GM04503 (cell line): ENCODE measurements around the gene LSMEM2.
A peak's percentile ranks its signal among the peaks of the same experiment; 100 is the strongest.
"Not testable (repeated sequence)": the region's sequence is repeated elsewhere in the genome, so short reads cannot be mapped to it uniquely, and the experiment has no call there.

Experiments used
- DNase-seq: peaks from one replicate; pipeline ENCODE4 v3.0.0-alpha.2; 2012; ENCODE audit warnings: low read depth

LSMEM2 gene

DNA sequence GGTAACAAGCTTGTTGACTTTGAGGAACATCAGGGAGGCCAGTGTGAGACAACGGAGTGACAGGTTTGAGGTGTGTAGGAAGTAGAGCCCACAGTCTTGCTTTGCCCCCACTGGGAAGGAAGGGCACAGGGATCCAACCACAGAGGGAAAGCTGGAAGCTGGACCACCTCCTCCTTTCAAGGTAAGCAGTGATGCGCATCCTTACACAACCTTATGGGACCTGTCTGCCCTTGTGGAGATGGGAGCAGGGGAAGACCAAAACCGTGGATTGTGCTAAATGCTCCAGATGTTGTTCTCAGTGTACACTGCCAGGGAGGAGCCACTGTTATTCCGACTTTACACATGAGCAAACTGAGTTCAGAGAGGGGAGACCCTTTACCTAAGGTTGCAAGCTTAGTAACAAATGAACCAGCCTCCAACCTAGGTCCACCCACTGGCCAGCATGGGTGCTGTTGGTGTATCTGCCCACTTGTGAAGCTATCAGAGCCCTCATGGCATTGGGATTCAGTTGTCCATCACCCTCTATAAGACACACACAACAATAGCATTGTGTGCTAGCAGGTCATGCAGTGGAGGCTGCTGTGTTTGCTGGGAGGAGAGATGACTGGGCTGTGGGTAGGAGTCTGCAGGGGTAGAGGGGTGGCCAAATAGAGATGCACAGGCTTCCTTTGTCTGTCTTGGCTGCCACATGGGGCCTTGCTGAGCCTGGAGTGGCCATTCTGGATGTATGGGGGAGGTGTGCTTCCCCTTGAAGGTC, 586 bp upstream of the LSMEM2 start:
- DNase-seq, result no peak

DNA sequence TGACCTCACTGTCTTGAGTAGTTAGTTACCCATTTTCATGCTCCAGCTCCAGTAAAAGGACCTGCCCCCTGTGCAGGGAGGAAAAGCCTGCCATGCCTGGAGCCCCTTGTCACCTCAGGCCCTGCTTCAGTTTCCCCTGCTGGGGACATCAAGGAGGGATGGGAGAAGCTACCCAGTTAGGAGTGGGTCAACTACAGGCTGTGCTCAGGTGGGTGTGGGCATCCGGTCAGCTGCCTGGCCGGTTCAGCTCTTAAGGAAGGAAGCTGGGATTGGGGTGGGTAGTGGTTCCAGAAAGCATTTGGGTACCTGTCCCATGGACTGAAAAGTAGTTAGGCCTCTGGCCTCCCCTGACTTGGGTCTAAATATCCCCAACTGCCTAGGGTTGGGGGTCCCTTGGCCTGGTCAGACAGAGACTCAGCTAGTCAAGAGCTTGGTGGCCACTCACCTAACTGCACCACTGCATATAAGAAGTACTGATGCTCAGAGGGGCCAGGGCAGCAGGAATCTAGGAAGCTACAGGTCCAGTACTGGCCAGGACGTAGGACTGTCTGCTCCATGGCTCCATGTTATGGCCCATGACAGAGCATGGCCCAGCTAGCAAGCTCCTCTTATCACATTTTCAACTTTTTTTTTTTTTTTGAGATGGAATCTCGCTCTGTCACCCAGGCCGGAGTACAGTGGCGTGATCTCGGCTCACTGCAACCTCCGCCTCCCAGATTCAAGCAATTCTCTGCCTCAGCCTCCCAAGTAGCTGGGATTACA, 549 bp downstream of the LSMEM2 start:
- DNase-seq, result no peak

DNA sequence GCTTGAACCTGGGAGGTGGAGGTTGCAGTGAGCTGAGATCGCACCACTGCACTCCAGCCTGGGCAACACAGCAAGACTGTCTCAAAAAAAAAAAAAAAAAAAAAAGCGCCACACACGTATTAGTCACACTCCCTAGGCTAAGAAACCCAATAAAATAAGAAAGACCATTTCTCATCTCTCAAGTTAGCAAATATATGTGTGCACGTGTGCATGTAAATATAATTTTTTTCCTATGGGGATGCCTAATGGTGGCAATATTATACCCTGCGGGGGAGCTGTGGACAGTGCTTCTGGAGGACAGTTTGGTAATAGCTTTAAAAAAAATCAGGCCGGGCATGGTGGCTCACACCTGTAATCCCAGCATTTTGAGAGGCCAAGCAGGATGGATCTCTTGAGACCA, 5.2 kb downstream of the LSMEM2 start:
- DNase-seq, result not testable (repeated sequence)

DNA sequence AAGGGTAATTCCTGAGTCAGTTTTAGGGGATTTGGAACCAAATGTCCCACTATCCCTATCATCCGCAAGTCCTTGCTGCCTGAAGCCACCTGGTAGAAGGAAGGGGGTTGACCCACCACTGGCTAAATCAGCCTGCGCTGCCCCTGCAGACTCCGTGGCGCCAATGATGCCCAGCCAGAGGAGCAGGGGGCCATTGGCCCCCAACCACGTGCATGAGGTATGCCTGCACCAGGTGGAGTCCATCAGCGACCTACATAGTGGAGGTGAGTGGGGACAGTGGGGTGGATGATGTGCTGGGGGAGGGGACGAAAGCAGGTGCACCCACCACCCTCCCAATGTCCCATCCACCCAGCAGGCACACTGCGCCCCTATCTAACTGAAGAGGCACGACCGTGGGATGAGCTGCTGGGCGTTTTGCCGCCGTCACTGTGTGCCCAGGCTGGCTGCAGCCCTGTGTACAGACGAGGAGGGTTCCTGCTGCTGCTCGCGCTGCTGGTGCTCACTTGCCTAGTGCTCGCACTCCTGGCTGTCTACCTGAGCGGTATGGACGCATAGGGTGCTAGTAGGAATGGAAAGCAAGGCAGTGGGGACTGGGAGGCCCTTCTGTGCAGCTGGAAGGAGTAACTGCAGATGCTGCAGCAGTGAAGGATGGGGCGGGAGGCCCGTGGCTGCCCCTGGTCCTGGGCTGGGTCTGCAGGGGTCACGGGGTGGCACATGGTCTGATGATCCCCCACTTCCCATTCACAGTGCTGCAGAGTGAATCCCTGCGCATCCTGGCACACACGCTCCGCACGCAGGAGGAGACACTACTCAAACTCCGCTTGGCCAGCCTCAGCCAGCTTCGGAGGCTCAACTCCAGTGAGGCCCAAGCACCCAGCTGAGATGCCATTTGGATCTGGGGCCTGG, 7.7 kb downstream of the LSMEM2 start:
- no peak for DNase-seq

DNA sequence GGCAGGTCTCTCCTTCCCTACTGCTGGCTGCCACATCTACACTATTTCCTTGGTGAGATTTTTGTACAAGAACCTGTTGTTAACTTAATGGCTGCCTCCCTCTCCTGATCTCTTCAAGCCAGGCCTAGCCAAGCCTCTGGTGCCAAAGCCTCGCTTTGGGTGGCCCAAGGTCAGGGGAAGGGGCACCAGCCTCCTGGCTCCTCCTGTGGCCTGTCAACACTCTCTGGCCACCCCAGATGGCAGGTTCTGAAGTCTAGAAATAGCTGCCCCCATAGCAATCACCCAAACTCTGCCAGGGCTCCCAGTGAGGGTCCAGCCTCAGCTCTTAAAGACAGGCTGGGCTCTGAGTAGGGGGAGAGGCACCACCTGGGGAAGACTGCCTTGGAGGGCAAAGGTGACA, 8.4 kb downstream of the LSMEM2 start:
- DNase-seq, result no peak

DNA sequence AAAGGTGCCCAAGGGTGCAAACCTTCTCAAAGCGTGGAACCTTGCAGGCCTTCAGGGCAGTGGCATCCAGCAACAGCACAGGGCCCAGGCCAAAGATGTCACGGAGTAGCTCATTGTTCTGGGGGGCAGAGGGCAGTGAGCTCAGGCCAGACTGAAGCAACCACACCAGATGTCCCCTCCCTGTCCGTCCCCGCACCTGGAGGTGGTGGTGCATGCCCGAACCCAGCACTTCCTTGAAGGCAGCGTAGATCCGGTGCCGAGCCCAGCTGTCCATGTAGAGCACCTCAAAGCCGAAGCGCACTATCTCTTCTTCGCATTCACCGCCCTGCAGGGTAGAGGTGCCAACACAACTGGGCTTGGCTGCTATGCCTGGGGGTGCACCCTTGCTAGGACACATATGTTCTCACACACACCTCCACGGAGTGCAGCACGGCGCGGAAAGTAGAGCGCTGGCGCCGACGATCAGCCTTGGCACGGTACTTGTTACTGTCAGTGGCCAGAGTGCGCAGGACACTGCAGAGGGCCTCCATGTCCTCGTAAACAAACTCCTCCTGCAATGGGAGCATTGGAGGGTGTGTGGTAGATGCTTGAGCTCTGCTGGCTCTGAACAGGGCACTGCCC, 9.6 kb downstream of the LSMEM2 start:
- no peak for DNase-seq

DNA sequence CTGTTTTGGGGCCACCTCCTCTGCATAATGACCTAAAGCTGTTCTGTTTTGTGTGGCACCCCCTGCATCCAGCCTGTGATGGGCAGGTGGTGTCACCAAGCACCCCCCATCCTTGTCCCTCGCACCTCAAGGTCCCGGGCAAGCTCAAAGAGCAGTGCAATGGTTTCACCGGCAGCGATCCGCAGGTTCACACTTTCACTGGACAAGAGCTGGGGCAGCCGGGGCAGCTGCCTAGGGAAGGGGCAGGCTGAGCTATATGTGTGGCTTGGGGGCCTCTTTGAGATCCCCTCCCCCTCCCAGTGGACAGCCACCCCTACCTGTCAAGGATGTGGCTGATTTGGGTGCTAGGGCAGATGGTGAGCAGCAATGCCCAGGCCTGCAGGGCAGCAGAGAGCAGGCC, 10.2 kb downstream of the LSMEM2 start:
- no peak for DNase-seq

DNA sequence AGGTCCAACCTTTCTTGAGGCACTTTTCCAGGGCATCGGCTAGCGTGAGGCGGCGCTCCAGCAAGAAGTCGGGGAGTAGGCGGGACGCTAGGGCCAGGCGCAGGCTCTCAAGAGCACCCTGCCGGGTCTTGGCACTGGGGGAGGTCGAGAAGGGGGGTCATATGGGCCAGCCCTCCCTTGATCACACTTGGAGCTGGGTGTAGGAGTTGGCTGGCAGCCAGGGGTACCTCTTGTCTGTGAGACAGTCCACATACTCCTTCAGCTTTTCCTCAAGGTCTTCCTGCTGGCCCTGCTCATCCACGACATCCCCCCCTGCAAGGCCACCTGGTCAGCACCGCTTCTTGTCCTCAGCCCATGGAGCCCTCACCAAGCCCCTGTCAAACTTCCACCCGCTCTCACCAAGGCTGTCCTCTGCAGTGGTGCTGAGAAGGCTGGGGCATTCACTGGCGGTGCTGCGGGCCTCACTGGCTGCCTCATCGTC, 11.3 kb downstream of the LSMEM2 start:
- DNase-seq, result no peak

DNA sequence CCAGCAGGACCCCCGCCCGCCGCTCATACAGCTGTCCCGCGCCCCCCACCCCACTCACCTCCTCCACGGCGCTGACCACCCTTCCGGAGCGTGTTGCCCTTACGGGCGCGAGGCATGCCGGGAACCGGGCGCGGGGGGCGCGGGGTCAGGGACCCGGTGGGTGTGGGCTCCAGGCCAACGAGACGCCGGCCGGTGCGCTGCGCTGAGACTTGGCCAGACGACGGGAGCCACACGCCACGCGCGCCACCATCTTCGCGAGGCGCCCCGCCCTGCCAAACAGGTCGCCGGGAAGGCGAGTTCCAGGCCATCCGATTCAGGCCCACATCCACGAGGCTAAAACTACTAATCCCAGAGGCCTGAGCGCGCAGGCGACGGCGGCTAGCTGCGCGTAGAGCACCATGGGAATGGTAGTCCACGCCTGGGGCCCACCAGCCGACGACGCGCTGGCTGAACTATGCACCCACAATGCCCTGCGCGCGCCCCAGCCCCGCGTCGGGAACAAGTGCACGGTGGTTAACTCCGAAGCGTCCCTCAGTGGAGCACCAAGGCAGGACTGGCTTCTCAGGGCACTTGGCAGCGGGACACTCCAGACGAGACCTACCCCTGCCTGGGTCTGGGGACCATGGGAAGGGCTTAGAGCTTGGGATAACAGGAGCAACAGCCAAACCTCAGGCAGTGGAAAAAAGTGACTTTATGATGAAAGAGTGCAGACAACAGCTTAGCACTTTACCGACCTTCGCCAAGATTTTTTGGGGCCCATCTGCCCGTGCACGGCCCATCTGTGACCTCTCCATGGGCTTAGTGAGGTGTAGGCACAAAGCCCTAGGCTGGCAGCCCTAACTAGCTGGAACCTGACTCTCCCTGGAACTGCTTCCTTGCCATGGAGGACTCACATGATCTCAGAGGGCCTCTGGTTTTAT, 13.5 kb downstream of the LSMEM2 start, which contains the start of gene IFRD2:
TSS of gene IFRD2 (minus strand) at position 271 of the 920 bp plus-strand sequence. CDS start at position 116, 155 bp downstream.
- DNase-seq, result peak; percentile 89

DNA sequence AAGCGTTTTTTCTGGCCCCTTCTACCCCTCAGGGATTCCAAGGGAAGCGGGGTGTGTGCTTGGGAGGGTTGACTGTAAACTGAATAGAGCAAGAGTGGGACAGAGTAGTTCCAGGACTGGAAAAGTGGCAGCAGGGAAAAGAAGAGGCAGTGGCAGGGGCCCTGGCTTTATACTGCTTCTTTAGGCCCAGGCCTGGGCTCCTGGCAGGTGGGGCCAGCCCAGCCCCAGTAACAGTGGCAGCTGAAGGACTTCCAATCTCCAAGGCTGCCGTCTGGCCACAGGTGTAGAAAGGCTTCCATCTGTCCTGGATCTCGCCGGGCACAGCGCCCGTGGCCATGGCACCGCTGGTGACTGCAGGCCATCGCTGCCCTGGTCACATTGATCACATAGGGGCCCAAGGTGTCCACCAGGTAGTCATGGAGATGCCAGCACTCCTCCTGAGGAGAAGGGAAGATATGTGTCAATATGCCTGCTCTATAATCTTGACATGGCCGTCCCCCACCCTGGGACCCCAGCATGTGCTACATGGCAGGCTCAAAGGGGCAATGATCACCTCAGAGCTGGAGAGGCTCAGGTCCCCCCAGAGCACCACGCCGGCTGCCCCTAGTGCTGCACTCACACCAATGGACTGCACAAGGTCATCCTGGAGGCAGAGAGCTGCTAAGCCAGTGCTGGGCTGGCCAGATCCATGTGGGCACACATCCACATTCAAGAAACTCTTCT, 14.4 kb downstream of the LSMEM2 start:
- DNase-seq, result no peak

DNA sequence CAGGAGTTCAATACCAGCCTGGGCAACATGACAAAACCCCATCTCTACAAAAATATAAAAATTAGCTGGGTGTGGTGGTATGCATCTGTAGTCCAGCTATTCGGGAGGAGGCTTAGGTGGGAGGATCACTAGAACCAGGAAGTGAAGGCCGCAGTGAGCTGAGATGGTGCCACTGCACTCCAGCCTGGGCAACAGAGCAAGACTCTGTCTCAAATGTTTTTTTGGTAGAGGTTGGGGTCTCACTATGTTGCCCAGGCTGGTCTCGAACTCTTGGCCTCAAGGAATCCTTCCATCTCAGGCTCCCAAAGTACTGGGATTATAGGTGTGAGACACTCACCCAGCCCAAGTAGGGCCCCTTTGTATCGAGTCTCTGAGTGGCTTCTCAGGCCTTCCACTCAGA, 15.2 kb downstream of the LSMEM2 start:
- no peak for DNase-seq

DNA sequence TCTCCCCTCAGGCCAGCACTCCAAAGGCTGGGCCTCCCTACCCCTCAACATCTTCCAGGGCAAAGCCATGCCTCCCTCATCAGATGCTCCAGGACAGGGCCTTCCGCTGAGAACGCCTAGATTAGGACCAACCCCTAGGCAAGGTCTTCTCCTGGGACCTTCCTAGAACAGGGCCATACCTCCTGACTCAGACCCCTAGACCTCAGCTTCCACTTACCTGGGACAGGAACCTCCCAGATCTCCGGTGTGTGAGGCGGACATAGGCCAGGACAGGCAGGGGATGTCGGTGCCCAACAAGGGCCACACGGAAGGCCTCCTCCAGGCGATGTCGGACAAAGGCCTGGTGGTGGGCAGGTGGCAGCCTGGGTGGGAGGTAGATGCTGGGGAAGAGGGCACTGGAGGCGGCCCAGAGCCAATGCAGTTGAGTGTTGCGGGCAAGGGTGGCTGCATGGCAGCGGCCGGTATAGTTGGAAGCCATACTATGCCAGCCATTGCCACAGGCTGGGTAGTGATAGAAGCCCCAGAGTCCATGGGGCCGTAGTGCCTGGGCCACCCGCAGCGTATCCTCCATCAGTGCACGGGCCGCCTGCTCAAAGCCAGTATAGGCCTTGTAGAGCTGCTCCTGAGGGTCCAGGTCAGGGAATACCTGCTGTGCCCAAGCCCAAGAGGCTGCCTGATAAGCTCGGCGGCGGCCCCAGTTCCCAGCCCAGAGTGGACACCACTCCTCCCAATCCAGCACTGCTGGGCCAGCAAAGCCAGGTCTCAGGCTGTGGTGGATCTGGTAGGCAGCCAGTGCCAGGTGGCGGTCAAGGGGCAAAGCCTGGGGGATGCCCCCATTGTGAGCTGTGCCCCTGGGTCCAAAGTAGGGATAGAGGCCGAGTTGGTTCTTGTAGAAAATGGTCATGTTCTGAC, 15.9 kb downstream of the LSMEM2 start:
- no peak for DNase-seq

DNA sequence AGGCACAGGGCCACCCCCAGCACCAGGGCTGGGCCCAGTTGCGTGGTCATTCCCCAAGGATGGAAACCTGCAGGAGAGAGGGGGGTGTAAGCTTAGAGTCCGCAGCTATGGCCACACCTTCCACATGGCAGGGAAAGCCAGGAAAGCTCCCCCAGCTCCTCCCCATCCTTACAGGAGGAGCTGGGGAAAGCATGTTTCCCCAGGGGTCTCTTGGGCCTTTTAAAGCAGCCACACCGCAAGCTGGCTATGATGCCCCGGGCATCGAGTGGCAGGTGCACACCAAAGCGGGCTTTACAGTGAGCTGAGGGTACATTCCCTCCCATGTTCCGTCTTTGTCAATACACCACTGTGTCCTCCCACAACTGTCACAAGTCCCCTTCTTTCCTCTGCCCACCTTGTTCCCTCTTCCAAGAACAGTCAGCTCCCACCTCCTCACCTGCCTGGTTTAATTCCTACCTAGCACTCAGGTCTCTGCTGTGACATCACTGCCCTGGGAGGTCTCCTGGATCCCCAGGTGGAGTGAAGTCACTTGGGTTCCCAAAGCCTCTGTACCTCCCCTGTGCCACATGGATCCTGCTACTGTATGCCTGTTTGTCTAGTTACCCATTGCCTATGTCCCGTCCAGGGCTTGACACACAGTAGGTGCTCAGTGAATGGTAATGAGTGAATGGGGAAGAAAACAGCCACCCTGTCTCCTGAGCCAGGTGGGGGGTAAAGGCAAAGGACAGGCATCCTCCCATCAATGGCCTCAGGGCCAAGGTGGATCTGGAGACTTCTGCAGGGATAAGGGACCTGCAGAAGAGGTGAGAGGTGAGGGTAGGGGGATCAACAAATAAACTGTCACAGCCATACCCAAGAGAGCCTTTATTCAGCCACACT, 16.9 kb downstream of the LSMEM2 start:
- DNase-seq, result no peak

DNA sequence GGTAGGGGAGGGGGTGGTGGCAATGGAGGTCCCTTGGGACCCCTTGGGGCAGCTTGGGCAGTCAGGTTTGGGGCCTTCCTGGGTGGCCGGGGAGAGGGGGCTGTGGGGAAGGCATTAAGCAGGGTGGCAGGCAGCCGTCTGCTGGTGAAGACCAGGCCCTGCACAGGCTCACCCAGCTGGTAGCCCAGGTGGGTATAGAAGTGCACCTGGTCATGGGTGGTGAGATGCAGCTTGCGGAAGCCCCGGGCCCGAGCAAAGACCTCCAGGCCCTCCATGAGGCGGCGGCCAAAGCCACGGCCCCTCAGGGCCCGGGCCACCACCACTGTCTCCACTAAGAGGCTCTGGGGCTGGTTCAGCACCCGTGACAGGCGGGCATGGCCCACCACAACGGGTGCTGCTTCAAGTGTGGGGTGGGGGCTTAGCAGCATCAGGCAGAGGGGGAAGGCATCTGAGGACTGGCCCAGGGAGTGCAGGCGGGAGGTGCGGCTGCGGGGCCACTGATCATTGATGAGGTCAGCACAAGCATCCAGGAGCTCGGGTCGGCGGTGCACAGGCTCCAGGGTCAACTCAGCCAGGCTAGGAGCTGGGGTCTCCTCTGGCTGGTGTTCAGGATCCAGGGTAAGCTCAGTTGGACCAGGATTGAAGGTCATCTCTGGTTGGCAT, 18.0 kb downstream of the LSMEM2 start:
- DNase-seq, result no peak

DNA sequence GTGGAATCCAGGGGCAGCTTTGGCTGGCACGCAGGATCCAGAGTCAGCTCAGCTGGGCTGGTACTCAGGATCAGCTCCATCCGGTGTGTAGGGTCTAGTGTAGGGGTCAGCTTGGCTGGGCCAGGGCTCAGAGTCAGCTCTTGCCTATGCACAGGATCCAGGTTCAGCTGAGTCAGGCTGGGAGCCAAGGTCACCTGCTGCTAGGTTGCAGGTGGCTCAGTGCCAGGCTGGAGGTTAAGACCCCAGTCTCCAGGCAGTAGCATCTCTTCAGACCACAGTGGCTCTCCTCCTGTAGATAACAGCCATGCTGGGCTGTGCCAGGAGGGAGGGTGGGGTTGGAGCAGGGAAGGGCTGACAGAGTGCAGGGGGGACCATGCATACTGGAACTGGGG, 18.5 kb downstream of the LSMEM2 start:
- DNase-seq, result no peak

DNA sequence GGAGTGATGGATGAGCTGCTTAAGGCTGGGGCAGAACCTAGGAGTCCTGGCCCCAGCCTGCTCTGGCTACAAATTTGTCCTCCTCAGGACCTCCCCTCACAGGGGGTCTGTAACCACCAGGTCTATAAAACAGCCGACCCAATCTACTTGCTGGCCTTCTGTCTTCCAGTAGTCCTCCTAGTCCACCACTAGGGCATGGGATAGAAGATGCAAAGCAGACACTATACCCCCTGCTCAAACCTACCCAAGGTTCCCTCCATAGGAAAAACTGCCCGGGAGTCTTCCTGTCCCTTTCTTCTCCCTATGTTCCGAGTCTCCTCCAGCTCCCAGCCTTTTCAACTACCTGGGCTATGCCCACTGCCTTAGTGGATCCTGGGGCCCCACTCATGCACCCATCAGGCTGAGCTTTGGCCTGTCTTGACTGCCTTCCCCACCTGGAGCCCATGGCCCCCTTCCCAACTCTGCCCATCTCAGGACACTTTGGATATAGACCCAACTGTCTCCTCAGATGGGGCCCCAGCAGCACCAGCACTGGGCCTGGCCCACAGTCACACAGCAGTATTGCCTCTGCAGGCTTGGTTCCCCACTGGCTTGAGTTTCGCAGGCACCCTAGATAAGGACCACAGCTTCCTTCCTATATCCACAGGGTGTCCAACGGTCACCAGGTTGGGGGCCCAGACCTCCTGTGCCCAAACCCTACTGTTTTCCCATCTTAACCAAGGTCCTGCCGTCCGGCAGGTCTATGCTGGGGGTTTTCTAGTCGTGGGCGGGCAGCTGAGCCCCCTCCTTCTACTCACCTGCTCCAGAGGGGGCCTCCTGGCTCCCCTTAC, 19.2 kb downstream of the LSMEM2 start:
- no peak for DNase-seq
